ENCODE measurements around the gene SCARB1. TPM values are rescaled to one million over a fixed set of nuclear protein-coding genes. Genes with fewer than 3 reads are reported as not detected.

Gene SCARB1
- total RNA-seq: 8.2 and 12.2 TPM in 2 replicates

DNA sequence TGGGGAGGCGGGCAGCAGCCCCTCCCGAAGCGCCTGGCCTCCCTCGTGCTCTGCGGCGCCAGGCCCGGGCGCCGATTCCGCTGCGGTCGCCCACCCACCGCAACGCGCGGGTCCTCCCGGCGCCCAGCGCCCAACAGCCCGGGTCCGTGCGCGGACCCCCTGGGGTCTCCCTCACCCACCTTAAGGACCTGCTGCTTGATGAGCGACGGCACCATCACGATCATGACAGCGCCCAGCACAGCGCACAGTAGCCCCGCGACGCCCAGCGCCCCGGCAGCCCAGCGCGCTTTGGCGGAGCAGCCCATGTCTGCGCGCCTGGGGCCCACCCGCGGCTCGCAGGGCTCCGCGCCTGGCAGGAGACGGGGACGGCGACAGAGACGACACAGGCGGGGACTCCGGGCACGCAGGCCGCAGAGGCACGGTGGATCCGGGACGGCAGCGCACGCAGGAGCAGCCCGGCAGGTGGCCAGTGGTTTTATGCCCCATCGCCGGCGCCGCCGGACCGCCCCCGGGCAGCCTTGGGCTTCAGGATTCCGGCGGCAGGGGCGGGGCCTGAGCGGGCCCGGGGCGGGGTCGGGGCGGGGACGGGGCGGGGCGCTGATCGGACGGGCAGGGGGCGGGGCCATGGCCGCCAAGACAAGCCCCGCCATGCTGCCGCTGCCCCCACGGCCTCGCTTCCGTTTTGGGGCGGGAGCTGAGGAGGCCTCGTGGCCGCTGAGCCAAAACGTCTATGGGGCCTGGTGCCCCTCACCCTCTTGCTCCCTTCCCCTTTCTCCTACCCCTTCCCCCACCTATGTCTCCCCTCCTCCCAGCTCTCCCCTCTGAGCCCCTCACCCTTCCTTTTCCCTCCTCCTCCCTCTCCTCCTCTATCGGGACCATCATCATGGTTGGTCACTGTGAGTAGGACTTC lies at the start of gene SCARB1:
SCARB1 (minus strand) TSS at position 449 of the 910 bp plus-strand sequence; CDS start at position 305, 144 bp downstream.

Other genes starting within 250 kb of the SCARB1 start
- 2,465 and 2,795 TPM in 2 replicates for gene UBC, start 50.8 kb upstream of the SCARB1 start, total RNA-seq
- 8.5 and 11.0 TPM in 2 replicates for gene DHX37, start 125.3 kb upstream of the SCARB1 start, total RNA-seq
- gene BRI3BP, start 129.8 kb upstream of the SCARB1 start, total RNA-seq: 3.9 and 6.3 TPM in 2 replicates
- gene AACS, start 201.6 kb upstream of the SCARB1 start, total RNA-seq: 13.3 and 18.5 TPM in 2 replicates